GM13977 (cell line): ENCODE data around the gene SLC2A1.

Experiments
- DNase-seq: peaks from one replicate; pipeline ENCODE4 v3.0.0; 2012; ENCODE audit warnings: low spot score
- CTCF ChIP-seq: IDR thresholded peaks from 2 replicates; pipeline ENCODE4 v1.5.1; 2012; ENCODE audit warnings: mild to moderate bottlenecking, control low read depth; ENCODE audit not compliant: insufficient read depth; ENCODE audit errors: extremely low read depth, missing control alignments
- in situ Hi-C: fragments of 300-500 bp; cut with MboI; formaldehyde crosslinking; loops from one replicate; pipeline ENCODE4 v1.12.0; 2022; ENCODE audit warnings: low sequenced_read_pairs, low pct_unique_long_range_greater_than_20kb, mixed read lengths, inconsistent platforms; ENCODE audit not compliant: unreplicated experiment

SLC2A1 gene

GRCh38 chr1:42981871-42982270 is 23.2 kb upstream of the SLC2A1 start:
- in situ Hi-C loops: no loop called here

GRCh38 chr1:42981255-42981805 is 22.7 kb upstream of the SLC2A1 start:
- DNase-seq: no peak
- no peak for TF ChIP-seq CTCF
- in situ Hi-C loops: no loop called here

More at GRCh38 chr1:42981871-42982270, 23.2 kb upstream of the SLC2A1 start:
- no peak for TF ChIP-seq CTCF
- DNase-seq: no peak

- in situ Hi-C loops: no loop called here
- TF ChIP-seq CTCF: no peak
- DNase-seq: no peak
These were observed 21.5 kb upstream of the SLC2A1 start for GRCh38 chr1:42979896-42980800.

- in situ Hi-C loops: no loop called here
These were observed 20.4 kb upstream of the SLC2A1 start for GRCh38 chr1:42979036-42979430.

DNA sequence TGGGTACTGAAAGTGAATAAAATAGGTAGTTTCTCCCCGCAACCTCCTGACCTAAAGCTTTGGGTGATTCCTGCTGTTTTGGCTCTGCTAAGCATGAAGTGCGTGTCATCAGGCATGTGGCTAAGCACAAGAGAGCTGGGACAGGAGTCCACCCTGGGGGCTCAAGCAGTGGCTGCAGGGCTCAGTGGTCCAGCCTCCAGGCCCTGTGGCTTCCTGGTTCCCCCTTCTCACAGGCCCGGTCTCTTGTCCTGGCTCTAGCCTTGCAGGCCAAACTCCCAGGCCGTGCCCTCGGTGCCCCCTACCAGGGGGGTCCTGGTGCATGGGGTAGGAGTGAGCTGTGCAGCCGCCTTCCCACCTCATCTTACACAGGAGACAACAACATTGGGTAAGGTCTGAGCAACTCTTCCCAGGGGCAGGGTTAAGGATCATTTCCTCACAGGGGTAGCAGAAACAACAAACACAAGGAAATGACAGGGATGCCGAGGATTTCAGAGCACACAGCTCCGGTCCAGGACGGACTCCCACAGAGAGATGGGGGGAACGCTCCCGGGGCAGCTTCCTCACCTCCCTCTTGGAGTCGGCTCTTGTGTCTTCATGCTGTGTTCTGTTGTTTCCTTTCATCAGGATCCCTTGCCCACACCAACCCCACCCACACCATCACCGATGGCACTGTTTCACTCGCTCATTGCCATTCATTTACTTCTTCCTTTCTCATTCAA is 19.8 kb upstream of the SLC2A1 start:
- in situ Hi-C loops: no loop called here
- no peak for DNase-seq
- TF ChIP-seq CTCF: no peak

More at GRCh38 chr1:42979036-42979430, 20.4 kb upstream of the SLC2A1 start:
- TF ChIP-seq CTCF: no peak
- no peak for DNase-seq

GRCh38 chr1:42977653-42978052 is 19.0 kb upstream of the SLC2A1 start:
- no peak for TF ChIP-seq CTCF
- DNase-seq: no peak
- in situ Hi-C loops: no loop called here
